ENCODE data around the gene GRIK1.

The GRIK1 gene

DNA sequence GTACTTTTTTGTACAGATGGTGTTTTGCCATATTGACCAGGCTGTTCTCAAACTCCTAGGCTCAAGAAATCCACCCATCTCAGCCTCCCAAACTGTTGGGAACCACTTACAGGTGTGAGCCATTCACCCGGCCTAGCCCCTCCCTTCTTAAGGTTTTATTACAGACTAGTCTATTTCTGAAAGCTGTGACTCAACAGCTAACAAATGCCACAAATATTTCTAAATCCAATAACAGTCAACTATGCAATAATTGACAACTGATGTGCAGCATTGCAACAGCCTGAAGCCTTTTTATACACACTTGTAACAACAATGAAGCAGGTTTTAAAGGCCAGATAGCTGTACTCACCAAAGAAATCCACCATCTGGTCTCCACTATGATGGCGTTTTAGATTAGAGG lies 51.4 kb downstream of the GRIK1 start:
- H3K4me1 ChIP-seq, result no peaks in the 10 kb centered on the region
- 0 out of 2 replicates have a peak, but pooled peaks cover 3% of the 10 kb centered on the region for H3K9me3 ChIP-seq
- DNase-seq (ENCODE audit: low spot score in 2 of 2), result no peak
- H3K27me3 ChIP-seq (ENCODE audit: low read depth), result no peaks in the 10 kb centered on the region
- in situ Hi-C loops (cut with MboI; ENCODE audit: low sequenced_read_pairs), result no loop called here
- no peaks in the 10 kb centered on the region for H3K36me3 ChIP-seq (replicated peaks)
- H3K4me3 ChIP-seq, result no peak overlapping the region

DNA sequence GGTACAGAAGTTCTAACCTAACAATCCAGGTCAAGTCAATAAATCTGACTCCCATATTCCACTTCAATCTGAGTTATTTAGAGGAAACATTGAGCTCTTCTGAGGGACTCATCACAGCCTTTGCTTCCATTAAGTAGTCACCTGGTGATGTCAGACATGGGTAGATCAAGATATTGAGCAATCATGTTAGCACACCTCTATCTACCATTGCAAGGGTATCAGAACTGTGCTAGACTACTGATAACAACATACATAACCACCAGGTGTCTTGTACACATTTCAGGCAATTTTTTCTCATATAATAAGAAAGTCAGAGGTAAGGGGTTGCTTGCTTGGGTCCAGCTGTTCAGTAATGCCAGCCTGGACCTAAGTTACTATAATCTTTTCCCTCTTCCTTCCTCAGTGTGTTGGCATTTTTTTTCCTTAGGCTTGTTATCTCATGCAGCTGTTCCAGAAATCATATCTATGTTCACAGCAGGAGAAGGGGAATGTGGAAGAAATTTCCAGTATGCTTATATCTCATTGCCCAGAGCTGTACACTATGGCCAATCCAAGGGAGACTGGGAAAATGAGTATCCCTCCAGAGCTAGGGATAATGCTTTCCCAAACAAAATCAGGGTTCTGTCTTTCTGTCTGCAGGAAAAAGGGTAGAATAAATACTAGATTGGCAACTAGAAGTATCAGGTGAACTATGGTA lies 52.3 kb downstream of the GRIK1 start:
- Histone ChIP-seq H3K4me1 (no peaks in the 10 kb centered on the region), H3K9me3 (0 out of 2 replicates have a peak, but pooled peaks cover 3% of the 10 kb centered on the region), H3K36me3 (replicated peaks) (no peaks in the 10 kb centered on the region), H3K27me3 (ENCODE audit: low read depth) (no peaks in the 10 kb centered on the region), H3K4me3 (no peak overlapping the region)
- in situ Hi-C loops (cut with MboI; ENCODE audit: low sequenced_read_pairs), result no loop called here
- no peak for DNase-seq (ENCODE audit: low spot score in 2 of 2)

DNA sequence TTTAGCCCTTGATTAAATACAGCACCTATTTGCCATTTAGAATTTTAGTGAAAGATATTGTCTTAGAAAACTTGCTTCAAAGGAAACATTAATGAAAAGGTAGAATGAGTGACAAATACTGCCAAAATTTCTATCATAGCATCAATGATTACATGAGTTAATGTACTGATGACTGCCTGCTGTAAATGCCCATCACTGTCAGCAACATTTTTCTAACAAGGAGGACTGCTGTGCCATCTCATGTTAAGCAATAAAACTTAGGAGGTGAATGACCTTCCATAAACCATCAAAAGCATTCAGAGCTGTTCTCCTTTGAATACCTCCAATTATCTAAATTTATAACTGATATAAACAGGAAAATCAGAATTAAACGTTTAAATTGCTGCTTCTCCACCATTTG lies 54.3 kb downstream of the GRIK1 start:
- H3K27me3 ChIP-seq (ENCODE audit: low read depth), result no peaks in the 10 kb centered on the region
- H3K9me3 ChIP-seq, result 0 out of 2 replicates have a peak, but pooled peaks cover 3% of the 10 kb centered on the region
- in situ Hi-C loops (cut with MboI; ENCODE audit: low sequenced_read_pairs), result no loop called here
- H3K36me3 ChIP-seq (replicated peaks), result no peaks in the 10 kb centered on the region
- H3K4me1 ChIP-seq, result no peaks in the 10 kb centered on the region
- DNase-seq (ENCODE audit: low spot score in 2 of 2), result no peak
- H3K4me3 ChIP-seq, result no peak overlapping the region

DNA sequence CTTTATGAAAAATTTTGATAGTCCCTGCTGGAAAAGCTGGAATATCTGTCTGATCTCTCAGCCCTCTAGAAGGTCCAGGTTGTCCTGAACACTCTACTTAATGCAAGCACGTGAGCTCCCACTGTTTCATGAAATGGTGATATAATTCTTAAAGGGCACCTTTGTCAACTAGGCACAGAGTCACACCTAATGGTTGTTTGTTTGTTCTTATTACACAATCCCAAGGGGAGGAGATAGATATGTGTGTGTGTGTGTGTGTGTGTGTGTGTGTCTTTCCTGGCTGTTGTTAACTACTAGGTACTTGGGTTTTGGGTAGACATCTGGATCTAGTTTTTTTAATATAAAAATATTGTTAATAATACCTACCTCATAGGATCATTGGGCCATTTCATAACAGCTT lies 63.9 kb downstream of the GRIK1 start:
- in situ Hi-C loops (cut with MboI; ENCODE audit: low sequenced_read_pairs), result no loop called here
- H3K9me3 ChIP-seq, result 0 out of 2 replicates have a peak, but pooled peaks cover 2% of the 10 kb centered on the region
- no peak overlapping the region for H3K4me3 ChIP-seq
- no peaks in the 10 kb centered on the region for H3K4me1 ChIP-seq
- no peaks in the 10 kb centered on the region for H3K27me3 ChIP-seq (ENCODE audit: low read depth)
- no peaks in the 10 kb centered on the region for H3K36me3 ChIP-seq (replicated peaks)
- no peak for DNase-seq (ENCODE audit: low spot score in 2 of 2)

DNA sequence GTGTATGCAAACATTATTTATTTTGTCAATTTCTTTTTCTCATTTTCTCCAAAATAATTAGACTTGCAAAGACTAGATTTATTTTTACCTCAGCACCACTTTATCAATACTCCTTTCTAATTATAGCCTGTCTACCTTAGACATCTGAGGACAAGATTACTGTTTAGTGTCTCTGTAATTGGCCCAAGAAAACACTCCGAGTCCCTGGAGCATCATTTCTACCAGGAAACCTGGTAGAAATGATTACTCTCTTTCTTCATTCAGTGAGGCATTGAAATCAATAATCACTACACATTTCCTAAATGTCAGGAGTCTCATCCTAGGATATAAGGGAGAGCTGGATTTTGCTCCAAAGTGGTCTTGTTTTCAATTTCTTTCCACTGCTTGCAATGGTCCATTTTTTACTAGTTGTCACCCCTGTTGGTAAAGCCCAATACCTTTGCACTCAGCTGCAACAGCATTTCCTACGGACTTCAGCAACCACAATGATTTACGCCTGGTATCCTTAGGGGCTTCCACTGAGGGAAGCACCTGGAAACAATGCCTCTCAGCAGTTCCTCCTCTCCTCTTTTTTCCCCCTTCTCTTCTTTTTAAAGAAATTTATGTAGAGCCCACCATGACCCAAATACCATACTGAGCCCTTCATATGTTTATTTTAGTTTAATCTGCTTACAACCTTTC lies 64.6 kb downstream of the GRIK1 start:
- DNase-seq (ENCODE audit: low spot score in 2 of 2), result no peak
- H3K36me3 ChIP-seq (replicated peaks), result no peaks in the 10 kb centered on the region
- no peaks in the 10 kb centered on the region for H3K27me3 ChIP-seq (ENCODE audit: low read depth)
- H3K4me1 ChIP-seq, result no peaks in the 10 kb centered on the region
- in situ Hi-C loops (cut with MboI; ENCODE audit: low sequenced_read_pairs), result no loop called here
- H3K4me3 ChIP-seq, result no peak overlapping the region
- 0 out of 2 replicates have a peak, but pooled peaks cover 2% of the 10 kb centered on the region for H3K9me3 ChIP-seq

DNA sequence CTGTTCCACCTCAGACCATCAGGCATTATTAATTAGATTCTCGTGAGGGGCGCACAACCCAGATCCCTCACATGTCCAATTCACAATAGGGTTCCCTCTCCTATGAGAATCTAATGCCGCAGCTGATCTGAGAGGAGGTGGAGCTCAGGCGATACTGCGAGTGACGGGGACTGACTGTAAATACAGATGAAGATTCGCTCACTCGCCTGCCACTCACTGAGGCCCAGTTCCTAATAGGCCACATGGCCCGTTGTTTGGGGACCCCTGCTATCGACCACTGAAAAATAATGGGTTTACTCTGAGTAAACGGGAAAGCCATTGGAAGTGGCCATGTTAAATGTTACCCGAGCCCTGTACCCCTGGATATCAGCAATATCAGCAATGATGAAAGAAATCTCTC lies 65.9 kb downstream of the GRIK1 start:
- Histone ChIP-seq H3K27me3 (ENCODE audit: low read depth) (no peaks in the 10 kb centered on the region), H3K4me1 (no peaks in the 10 kb centered on the region), H3K4me3 (no peak overlapping the region), H3K9me3 (0 out of 2 replicates have a peak, but pooled peaks cover 2% of the 10 kb centered on the region), H3K36me3 (replicated peaks) (no peaks in the 10 kb centered on the region)
- in situ Hi-C loops (cut with MboI; ENCODE audit: low sequenced_read_pairs), result no loop called here
- no peak for DNase-seq (ENCODE audit: low spot score in 2 of 2)

DNA sequence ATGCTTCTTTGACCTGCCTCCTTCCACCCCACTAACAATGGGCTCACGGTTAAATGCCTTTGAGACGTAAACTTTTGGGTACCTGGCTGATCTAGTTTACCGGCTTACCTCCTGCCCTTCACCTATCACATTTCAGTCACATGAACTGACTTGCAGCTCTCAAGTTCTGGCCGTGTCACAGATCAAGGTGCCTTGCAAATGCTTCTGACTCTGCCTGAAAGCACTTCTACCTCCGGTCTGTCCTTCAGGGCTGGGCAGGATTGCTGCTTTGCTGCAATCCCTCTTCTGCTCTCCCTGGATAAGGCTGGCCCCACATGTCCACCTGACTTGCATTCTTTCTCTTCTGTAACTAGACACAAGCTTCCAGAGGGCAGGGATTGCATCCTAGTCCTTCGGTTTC lies 69.0 kb downstream of the GRIK1 start:
- in situ Hi-C loops (cut with MboI; ENCODE audit: low sequenced_read_pairs), result no loop called here
- H3K4me3 ChIP-seq, result no peak overlapping the region
- H3K9me3 ChIP-seq, result no peaks in the 10 kb centered on the region
- no peaks in the 10 kb centered on the region for H3K4me1 ChIP-seq
- no peak for DNase-seq (ENCODE audit: low spot score in 2 of 2)
- no peaks in the 10 kb centered on the region for H3K27me3 ChIP-seq (ENCODE audit: low read depth)
- no peaks in the 10 kb centered on the region for H3K36me3 ChIP-seq (replicated peaks)

DNA sequence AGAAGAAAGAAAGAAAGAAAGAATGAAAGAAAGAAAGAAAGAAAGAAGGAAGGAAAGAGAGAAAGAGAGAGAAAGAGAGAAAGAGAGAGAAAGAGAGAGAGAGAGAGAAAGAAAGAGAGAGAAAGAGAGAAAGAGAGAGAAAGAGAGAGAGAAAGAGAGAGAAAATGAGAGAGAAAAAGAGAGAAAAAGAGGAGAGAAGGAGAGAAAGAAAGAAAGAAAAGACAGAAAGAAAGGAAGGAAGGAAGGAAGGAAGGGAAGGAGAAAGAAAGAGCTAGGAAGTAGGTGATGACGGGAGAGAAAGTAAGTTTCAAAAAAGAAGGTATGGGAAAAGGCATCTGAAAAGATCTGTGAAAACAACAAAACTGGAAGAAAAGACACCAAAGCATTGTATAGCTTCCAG lies 72.0 kb downstream of the GRIK1 start:
- in situ Hi-C loops (cut with MboI; ENCODE audit: low sequenced_read_pairs), result no loop called here
- DNase-seq (ENCODE audit: low spot score in 2 of 2), result no peak
- no peaks in the 10 kb centered on the region for H3K9me3 ChIP-seq

DNA sequence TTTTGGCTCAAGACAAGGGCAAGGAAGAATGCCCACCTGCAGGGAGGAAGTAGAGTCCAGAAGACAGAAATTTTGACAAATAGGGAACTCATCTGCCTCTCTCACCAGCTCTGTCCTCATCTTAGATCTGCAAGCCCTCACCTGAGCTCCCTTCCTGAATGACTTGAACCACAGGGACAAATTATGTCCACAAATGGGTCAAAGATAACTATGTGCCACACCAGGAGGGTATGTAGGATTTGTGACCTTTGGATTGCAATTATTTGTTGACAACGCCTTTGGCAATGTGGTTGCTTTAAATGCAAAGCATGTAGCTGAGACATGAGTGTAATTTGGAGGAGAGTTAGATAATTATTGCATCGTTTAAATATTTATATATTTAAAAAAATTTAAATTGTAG lies 79.5 kb downstream of the GRIK1 start:
- Histone ChIP-seq H3K27me3 (ENCODE audit: low read depth) (no peaks in the 10 kb centered on the region), H3K36me3 (replicated peaks) (no peaks in the 10 kb centered on the region), H3K4me1 (no peaks in the 10 kb centered on the region), H3K9me3 (no peaks in the 10 kb centered on the region), H3K4me3 (no peak overlapping the region)
- in situ Hi-C loops (cut with MboI; ENCODE audit: low sequenced_read_pairs), result no loop called here
- DNase-seq (ENCODE audit: low spot score in 2 of 2), result no peak

More for the DNA sequence above, 72.0 kb downstream of the GRIK1 start:
- Histone ChIP-seq H3K4me3 (no peak overlapping the region), H3K36me3 (replicated peaks) (no peaks in the 10 kb centered on the region), H3K4me1 (no peaks in the 10 kb centered on the region), H3K27me3 (ENCODE audit: low read depth) (no peaks in the 10 kb centered on the region)

DNA sequence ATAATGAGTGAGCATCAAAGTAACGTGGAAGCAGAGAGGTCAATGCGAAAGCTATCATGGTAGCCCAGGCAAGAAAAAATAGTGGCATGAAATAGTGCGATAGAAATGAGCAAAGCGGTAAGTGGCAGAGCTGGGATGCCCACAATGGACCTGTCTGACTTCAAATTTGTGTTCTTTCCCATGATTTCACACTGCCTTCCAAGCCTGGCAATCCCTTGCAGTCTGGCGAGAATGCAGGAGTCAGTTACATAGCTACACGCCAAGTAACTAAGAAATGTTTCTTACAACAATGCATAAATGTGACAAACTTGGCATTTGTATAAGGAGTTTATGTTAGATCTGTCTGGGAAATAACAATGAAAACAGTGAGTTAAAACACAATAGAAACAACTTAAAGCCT lies 82.6 kb downstream of the GRIK1 start:
- in situ Hi-C loops (cut with MboI; ENCODE audit: low sequenced_read_pairs), result no loop called here
- H3K9me3 ChIP-seq, result no peaks in the 10 kb centered on the region
- no peak for DNase-seq (ENCODE audit: low spot score in 2 of 2)
- H3K36me3 ChIP-seq (replicated peaks), result no peaks in the 10 kb centered on the region
- no peaks in the 10 kb centered on the region for H3K27me3 ChIP-seq (ENCODE audit: low read depth)
- H3K4me3 ChIP-seq, result no peak overlapping the region
- no peaks in the 10 kb centered on the region for H3K4me1 ChIP-seq

DNA sequence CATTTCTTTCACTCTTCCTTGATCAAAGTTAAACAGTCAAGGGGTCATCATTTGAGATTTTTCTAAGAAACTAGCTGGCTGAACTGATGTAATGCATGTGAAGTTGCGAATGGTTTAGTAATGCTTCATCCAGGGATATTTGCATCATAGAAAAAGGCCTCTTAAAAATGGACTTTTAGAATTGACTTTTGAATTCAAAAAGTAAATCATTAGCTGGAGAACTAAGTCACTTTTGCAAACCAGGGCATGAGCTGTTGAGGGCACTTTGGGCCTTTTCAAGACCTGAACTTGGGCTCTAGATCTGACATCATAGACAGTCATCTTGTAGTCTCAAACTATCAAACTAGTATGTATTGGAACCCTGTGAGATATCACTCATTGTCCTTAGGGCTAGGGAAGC lies 85.0 kb downstream of the GRIK1 start:
- in situ Hi-C loops (cut with MboI; ENCODE audit: low sequenced_read_pairs), result no loop called here
- Histone ChIP-seq H3K27me3 (ENCODE audit: low read depth) (no peaks in the 10 kb centered on the region), H3K9me3 (no peaks in the 10 kb centered on the region), H3K36me3 (replicated peaks) (no peaks in the 10 kb centered on the region), H3K4me3 (no peak overlapping the region), H3K4me1 (no peaks in the 10 kb centered on the region)
- DNase-seq (ENCODE audit: low spot score in 2 of 2), result no peak

DNA sequence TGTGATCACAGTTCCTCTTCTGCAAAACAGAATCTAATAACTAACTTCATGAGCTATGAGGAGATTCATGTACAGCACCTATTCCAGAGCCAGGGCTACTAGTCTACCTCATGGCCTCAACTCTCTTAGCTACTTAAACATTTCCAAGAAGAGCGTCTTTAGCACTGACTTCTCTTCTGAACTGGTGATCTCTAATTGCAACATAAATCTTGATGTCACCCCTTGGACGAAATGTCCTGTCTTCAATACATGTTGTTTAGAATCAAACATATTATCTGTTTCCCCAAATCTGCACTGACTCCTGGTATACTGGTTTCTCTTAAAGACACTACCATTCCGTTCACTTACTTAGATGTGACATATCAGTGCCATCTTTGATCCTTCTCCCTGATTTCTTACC lies 88.2 kb downstream of the GRIK1 start:
- no peak overlapping the region for H3K4me3 ChIP-seq
- in situ Hi-C loops (cut with MboI; ENCODE audit: low sequenced_read_pairs), result no loop called here
- H3K4me1 ChIP-seq, result no peaks in the 10 kb centered on the region
- no peaks in the 10 kb centered on the region for H3K9me3 ChIP-seq
- no peaks in the 10 kb centered on the region for H3K27me3 ChIP-seq (ENCODE audit: low read depth)
- DNase-seq (ENCODE audit: low spot score in 2 of 2), result no peak
- H3K36me3 ChIP-seq (replicated peaks), result no peaks in the 10 kb centered on the region

DNA sequence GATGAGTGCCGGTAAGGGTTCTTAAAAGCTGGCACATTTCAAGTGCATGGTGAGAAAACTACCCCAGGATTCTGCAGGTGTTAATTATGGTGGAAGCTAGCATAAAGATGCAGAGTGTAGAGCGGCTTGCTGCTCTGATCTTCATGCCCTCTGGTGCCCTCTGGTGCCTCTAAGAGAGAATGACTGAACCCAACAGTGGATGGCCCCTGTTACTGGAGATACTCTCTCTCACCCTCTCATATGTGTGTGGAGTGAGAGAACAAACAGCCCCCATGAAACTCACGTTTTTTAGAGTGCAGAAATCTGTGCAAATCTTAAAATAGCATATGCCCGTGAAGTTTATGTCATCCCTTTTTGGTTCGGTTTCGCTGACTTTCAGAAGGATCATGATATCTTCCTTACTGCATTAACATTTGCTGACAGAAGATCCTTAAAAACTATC lies 90.0 kb downstream of the GRIK1 start:
- DNase-seq (ENCODE audit: low spot score in 2 of 2), result peak; percentile 4 to 11
- H3K27me3 ChIP-seq (ENCODE audit: low read depth), result no peaks in the 10 kb centered on the region

DNA sequence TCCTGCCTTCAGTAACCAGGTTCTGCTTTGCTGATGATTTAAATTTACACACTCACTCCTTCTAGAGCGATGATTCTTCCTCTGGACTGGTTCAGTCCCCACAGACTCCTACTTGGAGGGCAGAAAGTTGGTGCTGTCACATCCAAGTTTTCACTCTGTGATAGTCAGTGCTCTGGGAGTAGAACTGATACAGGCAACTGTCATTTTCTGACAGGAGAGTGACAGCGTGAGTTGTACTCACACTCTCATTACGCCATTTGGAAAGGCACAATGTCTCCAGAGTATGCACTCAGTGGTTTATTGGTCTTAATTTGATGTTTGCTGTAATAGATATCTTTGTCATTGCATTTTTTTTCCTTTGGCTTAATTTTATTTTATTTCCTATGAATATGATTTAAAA lies 96.0 kb downstream of the GRIK1 start:
- no peaks in the 10 kb centered on the region for H3K27me3 ChIP-seq (ENCODE audit: low read depth)
- no peaks in the 10 kb centered on the region for H3K4me1 ChIP-seq
- in situ Hi-C loops (cut with MboI; ENCODE audit: low sequenced_read_pairs), result no loop called here
- no peak for DNase-seq (ENCODE audit: low spot score in 2 of 2)
- no peak overlapping the region for H3K4me3 ChIP-seq
- H3K36me3 ChIP-seq (replicated peaks), result no peaks in the 10 kb centered on the region
- H3K9me3 ChIP-seq, result 0 out of 2 replicates have a peak, but pooled peaks cover 2% of the 10 kb centered on the region

More for the DNA sequence above, 90.0 kb downstream of the GRIK1 start:
- Histone ChIP-seq H3K9me3 (no peaks in the 10 kb centered on the region), H3K4me3 (no peak overlapping the region), H3K36me3 (replicated peaks) (no peaks in the 10 kb centered on the region), H3K4me1 (no peaks in the 10 kb centered on the region)
- in situ Hi-C loops (cut with MboI; ENCODE audit: low sequenced_read_pairs), result no loop called here
